ENCODE data around the gene FADS2.

GRCh38 chr11:61832207-61832606 is 4.1 kb downstream of the FADS2 start:
- TF ChIP-seq CTCF (IDR thresholded peaks at IDR 0.05; ENCODE audit: low read depth, low read length) (no peak), MYC (IDR thresholded peaks at IDR 0.05; ENCODE audit: low read depth, low read length) (no peak), POLR2A (IDR thresholded peaks at IDR 0.05; ENCODE audit: extremely low read depth, insufficient read length) (no peak)

All from NB4 (cell line).